Activated B cell treated with CpG ODN at 0.5 μM for 24 hours (primary cell): ENCODE measurements around the gene SYTL1. TPM values are rescaled to one million over a fixed set of nuclear protein-coding genes. Genes with fewer than 3 reads are reported as not detected.

Source experiments
- ATAC-seq: fragments of 200-7000 bp; cut with Tn5 transposase; one replicate; pipeline ENCODE4 v1.10.0; 2021; ENCODE audit warnings: low read depth, mild to moderate bottlenecking, moderate library complexity
- CTCF ChIA-PET: fragments of 350-600 bp; sonication (Branson Sonifier 250); formaldehyde crosslinking; loops from one replicate; lab custom pipeline; 2021; ENCODE audit warnings: antibody characterized with exemption; lab: Charles Lee
- POLR2A ChIA-PET: fragments of 350-600 bp; sonication (Branson Sonifier 250); formaldehyde crosslinking; loops from one replicate; lab custom pipeline; 2021; ENCODE audit warnings: antibody characterized with exemption; lab: Charles Lee
- DNase-seq: peaks from one replicate; pipeline ENCODE4 v3.0.0; 2022
- H3K27ac Mint-ChIP-seq: one replicate; pipeline ENCODE4 v1.8.0; 2020; ENCODE audit warnings: mixed read lengths
- H3K27me3 Mint-ChIP-seq: one replicate; pipeline ENCODE4 v1.8.0; 2021; ENCODE audit warnings: mixed read lengths
- H3K36me3 Mint-ChIP-seq: one replicate; pipeline ENCODE4 v1.8.0; 2021; ENCODE audit warnings: low read depth, mixed read lengths
- H3K4me1 Mint-ChIP-seq: one replicate; pipeline ENCODE4 v1.8.0; 2021; ENCODE audit warnings: mixed read lengths
- H3K4me3 Mint-ChIP-seq: one replicate; pipeline ENCODE4 v1.8.0; 2020; ENCODE audit warnings: mild to moderate bottlenecking, mixed read lengths
- H3K9me3 Mint-ChIP-seq: one replicate; pipeline ENCODE4 v1.8.0; 2020; ENCODE audit warnings: mixed read lengths
- intact Hi-C: fragments of 100-400 bp; cut with micrococcal nuclease; formaldehyde crosslinking; loops from one replicate; pipeline ENCODE4 v1.15.1; 2024
- total RNA-seq: library from RNA; stranded (reverse); gene quantifications from 2 replicates; pipeline ENCODE4 v1.2.3, GENCODE V29; 2022
- TF ChIP-seq, protein P1 (sequence below): fragments of 200-600 bp; IDR thresholded peaks from one replicate; pipeline ENCODE4 v1.8.0; 2022; ENCODE audit warnings: antibody characterized with exemption, mild to moderate bottlenecking

SYTL1 gene
- total RNA-seq, 1 donor from 2014 or later = 76.0 TPM

- H3K4me1 Mint-ChIP-seq = peaks cover 3% of the 10 kb centered on the region
These were observed 40.8 kb upstream of the SYTL1 start for GRCh38 chr1:27301052-27301422.

DNA sequence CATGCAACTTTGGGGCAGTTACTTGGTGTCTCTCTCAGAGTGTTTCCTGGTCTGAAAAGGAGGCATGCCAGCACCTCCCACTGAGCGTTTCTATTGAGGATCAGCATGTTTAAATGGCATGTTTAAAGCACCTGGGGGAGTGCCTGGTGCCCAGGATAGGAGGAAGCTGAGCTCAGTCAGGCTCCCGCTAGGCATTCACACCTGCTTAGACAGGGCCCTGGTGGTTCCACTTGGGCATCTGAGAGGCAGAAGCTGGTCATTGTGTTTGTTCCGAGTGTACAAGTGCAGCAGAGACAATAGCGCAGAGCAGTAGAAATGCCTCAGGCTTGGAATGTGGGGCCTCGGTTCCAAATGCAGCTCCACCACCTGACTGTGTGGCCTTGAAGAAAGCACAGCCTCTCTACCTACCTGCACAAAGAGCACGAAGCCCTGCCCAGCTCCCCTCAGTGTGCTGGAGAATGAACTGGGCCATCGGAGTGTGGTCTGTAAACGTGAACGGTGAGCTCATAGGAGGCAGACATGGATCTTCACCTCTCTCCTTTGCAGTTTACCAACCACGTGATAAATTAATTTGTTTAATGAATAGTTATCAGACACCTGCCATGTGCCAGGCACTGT lies 40.1 kb upstream of the SYTL1 start:
- intact Hi-C loops = loop anchor here (1.0 kb wide), 4 partner anchors 56 to 305 kb away; no protein-coding TSS in a partner anchor
- H3K36me3 Mint-ChIP-seq = peaks cover 82% of the 10 kb centered on the region
- H3K27ac Mint-ChIP-seq = no peak overlapping the region
- H3K4me3 Mint-ChIP-seq = no peak overlapping the region
- peaks cover 3% of the 10 kb centered on the region for H3K4me1 Mint-ChIP-seq
- POLR2A ChIA-PET = interaction anchor here (0.7 to 1.4 kb wide), 3 partner anchors 94 to 302 kb away, joined by 4 to 7 read pairs (median 5); partner anchors contain the start of gene AHDC1
- ATAC-seq = no peak
- TF ChIP-seq, protein P1, sequence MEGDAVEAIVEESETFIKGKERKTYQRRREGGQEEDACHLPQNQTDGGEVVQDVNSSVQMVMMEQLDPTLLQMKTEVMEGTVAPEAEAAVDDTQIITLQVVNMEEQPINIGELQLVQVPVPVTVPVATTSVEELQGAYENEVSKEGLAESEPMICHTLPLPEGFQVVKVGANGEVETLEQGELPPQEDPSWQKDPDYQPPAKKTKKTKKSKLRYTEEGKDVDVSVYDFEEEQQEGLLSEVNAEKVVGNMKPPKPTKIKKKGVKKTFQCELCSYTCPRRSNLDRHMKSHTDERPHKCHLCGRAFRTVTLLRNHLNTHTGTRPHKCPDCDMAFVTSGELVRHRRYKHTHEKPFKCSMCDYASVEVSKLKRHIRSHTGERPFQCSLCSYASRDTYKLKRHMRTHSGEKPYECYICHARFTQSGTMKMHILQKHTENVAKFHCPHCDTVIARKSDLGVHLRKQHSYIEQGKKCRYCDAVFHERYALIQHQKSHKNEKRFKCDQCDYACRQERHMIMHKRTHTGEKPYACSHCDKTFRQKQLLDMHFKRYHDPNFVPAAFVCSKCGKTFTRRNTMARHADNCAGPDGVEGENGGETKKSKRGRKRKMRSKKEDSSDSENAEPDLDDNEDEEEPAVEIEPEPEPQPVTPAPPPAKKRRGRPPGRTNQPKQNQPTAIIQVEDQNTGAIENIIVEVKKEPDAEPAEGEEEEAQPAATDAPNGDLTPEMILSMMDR = no peak
- DNase-seq = no peak
- no peaks in the 10 kb centered on the region for H3K9me3 Mint-ChIP-seq
- CTCF ChIA-PET = interaction anchor here (0.9 to 10.7 kb wide), 15 partner anchors 9 to 362 kb away, joined by 3 to 208 read pairs (median 9); partner anchors contain the start of genes AHDC1, CD164L2, GPR3 and MAP3K6
- H3K27me3 Mint-ChIP-seq = no peaks in the 10 kb centered on the region

More at GRCh38 chr1:27301052-27301422, 40.8 kb upstream of the SYTL1 start:
- ChIA-PET POLR2A (interaction anchor here (0.6 to 1.4 kb wide), 8 partner anchors 40 to 366 kb away, joined by 3 to 6 read pairs (median 4); partner anchors contain the start of genes AHDC1 and SYTL1), CTCF (interaction anchor here (0.7 to 10.7 kb wide), 25 partner anchors 9 to 371 kb away, joined by 3 to 208 read pairs (median 6); partner anchors contain the start of genes AHDC1, CD164L2, GPR3 and IFI6)
- ATAC-seq = no peak
- intact Hi-C loops = loop anchor here (1.0 kb wide), 4 partner anchors 56 to 305 kb away; no protein-coding TSS in a partner anchor
- Mint-ChIP-seq H3K36me3 (peaks cover 82% of the 10 kb centered on the region), H3K27ac (no peak overlapping the region), H3K27me3 (no peaks in the 10 kb centered on the region), H3K9me3 (no peaks in the 10 kb centered on the region), H3K4me3 (no peak overlapping the region)
- TF ChIP-seq, protein P1 = no peak
- no peak for DNase-seq

- H3K9me3 Mint-ChIP-seq = no peaks in the 10 kb centered on the region
- peaks cover 74% of the 10 kb centered on the region for H3K36me3 Mint-ChIP-seq
- intact Hi-C loops = no loop called here
- CTCF ChIA-PET = interaction anchor here (0.9 to 10.7 kb wide), 7 partner anchors 54 to 361 kb away, joined by 3 to 208 read pairs (median 24); partner anchors contain the start of genes AHDC1, CD164L2 and GPR3
- peaks cover 3% of the 10 kb centered on the region for H3K4me1 Mint-ChIP-seq
- ATAC-seq (no peak), DNase-seq (no peak)
- H3K4me3 Mint-ChIP-seq = no peak overlapping the region
- no peak overlapping the region for H3K27ac Mint-ChIP-seq
- no peaks in the 10 kb centered on the region for H3K27me3 Mint-ChIP-seq
- TF ChIP-seq, protein P1 = no peak
- POLR2A ChIA-PET = interaction anchor here (0.9 to 1.4 kb wide), 2 partner anchors 93 to 301 kb away, joined by 4 to 5 read pairs; partner anchors contain the start of gene AHDC1
These were observed 39.2 kb upstream of the SYTL1 start for GRCh38 chr1:27302612-27303011.

GRCh38 chr1:27303509-27303908 lies 38.3 kb upstream of the SYTL1 start:
- POLR2A ChIA-PET = interaction anchor here (0.7 to 1.4 kb wide), 2 partner anchors 18 to 92 kb away, joined by 3 to 8 read pairs; partner anchors contain the start of gene TMEM222
- Mint-ChIP-seq H3K4me3 (no peak overlapping the region), H3K9me3 (no peaks in the 10 kb centered on the region), H3K27ac (no peak overlapping the region), H3K27me3 (no peaks in the 10 kb centered on the region), H3K4me1 (peaks cover 3% of the 10 kb centered on the region), H3K36me3 (peaks cover 66% of the 10 kb centered on the region)
- intact Hi-C loops = no loop called here
- CTCF ChIA-PET = interaction anchor here (5.1 to 9.3 kb wide), 2 partner anchors 84 to 360 kb away, joined by 24 to 171 read pairs; partner anchors contain the start of genes CD164L2 and GPR3
- no peak for ATAC-seq
- TF ChIP-seq, protein P1 = no peak
- no peak for DNase-seq

DNA sequence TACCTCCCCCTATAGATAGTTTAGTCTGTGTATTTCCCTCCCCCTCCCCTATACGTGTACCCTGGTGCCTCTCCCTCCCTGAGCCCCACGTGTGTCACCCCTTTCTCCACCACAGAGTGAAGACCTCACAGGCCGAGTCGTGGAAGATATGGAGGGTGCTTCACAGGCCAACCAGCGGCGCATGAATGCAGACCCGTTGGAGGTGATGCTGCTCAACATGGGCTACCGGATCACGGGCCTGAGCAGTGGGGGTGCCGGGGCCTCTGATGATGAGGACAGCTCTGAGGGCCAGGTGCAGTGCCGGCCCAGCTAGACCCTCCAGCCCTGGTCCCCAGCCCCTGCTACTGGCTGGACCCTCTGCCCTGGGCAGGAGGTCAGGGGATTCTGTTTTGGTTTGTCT lies 35.8 kb upstream of the SYTL1 start:
- no peak overlapping the region for H3K4me3 Mint-ChIP-seq
- ChIA-PET POLR2A (no interaction called here), CTCF (interaction anchor here (2.0 kb wide), 1 partner anchor 9 kb away, joined by 8 read pairs; no protein-coding TSS in a partner anchor)
- DNase-seq = no peak
- H3K27ac Mint-ChIP-seq = no peak overlapping the region
- intact Hi-C loops = no loop called here
- no peak for ATAC-seq
- no peaks in the 10 kb centered on the region for H3K27me3 Mint-ChIP-seq
- TF ChIP-seq, protein P1 = no peak
- no peaks in the 10 kb centered on the region for H3K4me1 Mint-ChIP-seq
- H3K36me3 Mint-ChIP-seq = peaks cover 59% of the 10 kb centered on the region
- no peaks in the 10 kb centered on the region for H3K9me3 Mint-ChIP-seq
